ENCODE data around the gene GUCY1A1.

GUCY1A1 gene

GRCh38 chr4:155745984-155746383, 79.3 kb downstream of the GUCY1A1 start:
- H4K20me1 ChIP-seq (ENCODE audit: insufficient read depth, low read length): no peaks in the 10 kb centered on the region
- no peaks in the 10 kb centered on the region for H3F3A ChIP-seq (ENCODE audit: insufficient read depth, low read length)
- no peak overlapping the region for H3K4me2 ChIP-seq (ENCODE audit: low read length)

GRCh38 chr4:155748039-155748438, 81.4 kb downstream of the GUCY1A1 start:
- TF ChIP-seq, protein P1, sequence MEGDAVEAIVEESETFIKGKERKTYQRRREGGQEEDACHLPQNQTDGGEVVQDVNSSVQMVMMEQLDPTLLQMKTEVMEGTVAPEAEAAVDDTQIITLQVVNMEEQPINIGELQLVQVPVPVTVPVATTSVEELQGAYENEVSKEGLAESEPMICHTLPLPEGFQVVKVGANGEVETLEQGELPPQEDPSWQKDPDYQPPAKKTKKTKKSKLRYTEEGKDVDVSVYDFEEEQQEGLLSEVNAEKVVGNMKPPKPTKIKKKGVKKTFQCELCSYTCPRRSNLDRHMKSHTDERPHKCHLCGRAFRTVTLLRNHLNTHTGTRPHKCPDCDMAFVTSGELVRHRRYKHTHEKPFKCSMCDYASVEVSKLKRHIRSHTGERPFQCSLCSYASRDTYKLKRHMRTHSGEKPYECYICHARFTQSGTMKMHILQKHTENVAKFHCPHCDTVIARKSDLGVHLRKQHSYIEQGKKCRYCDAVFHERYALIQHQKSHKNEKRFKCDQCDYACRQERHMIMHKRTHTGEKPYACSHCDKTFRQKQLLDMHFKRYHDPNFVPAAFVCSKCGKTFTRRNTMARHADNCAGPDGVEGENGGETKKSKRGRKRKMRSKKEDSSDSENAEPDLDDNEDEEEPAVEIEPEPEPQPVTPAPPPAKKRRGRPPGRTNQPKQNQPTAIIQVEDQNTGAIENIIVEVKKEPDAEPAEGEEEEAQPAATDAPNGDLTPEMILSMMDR (IDR thresholded peaks at IDR 0.05; ENCODE audit: low read length): no peak
- no peak for TF ChIP-seq EZH2 (IDR thresholded peaks at IDR 0.05; ENCODE audit: borderline replicate concordance, low read length)
- Histone ChIP-seq H3K9ac (ENCODE audit: low read length) (no peak overlapping the region), H3F3A (ENCODE audit: insufficient read depth, low read length) (no peaks in the 10 kb centered on the region), H3K79me2 (ENCODE audit: insufficient read depth, low read length) (no peaks in the 10 kb centered on the region), H3K36me3 (ENCODE audit: insufficient read depth, low read length) (no peaks in the 10 kb centered on the region), H4K20me1 (ENCODE audit: insufficient read depth, low read length) (no peaks in the 10 kb centered on the region), H3K27ac (ENCODE audit: low read depth, low read length, poor library complexity, severe bottlenecking) (no peak overlapping the region), H3K9me2 (ENCODE audit: low read depth, low read length) (no peaks in the 10 kb centered on the region), H3K4me1 (ENCODE audit: insufficient read depth, low read length, severe bottlenecking) (no peaks in the 10 kb centered on the region), H3K4me2 (ENCODE audit: low read length) (no peak overlapping the region), H3K27me3 (ENCODE audit: insufficient read depth, low read length) (no peaks in the 10 kb centered on the region), H3K9me3 (ENCODE audit: low read length) (no peaks in the 10 kb centered on the region), H2AFZ (ENCODE audit: low read length) (no peak overlapping the region), H3K4me3 (ENCODE audit: low read depth, low read length, poor library complexity, severe bottlenecking) (no peak overlapping the region)

More at GRCh38 chr4:155745984-155746383, 79.3 kb downstream of the GUCY1A1 start:
- Histone ChIP-seq H3K9me2 (ENCODE audit: low read depth, low read length) (no peaks in the 10 kb centered on the region), H3K9me3 (ENCODE audit: low read length) (no peaks in the 10 kb centered on the region), H2AFZ (ENCODE audit: low read length) (no peak overlapping the region), H3K36me3 (ENCODE audit: insufficient read depth, low read length) (no peaks in the 10 kb centered on the region), H3K4me1 (ENCODE audit: insufficient read depth, low read length, severe bottlenecking) (no peaks in the 10 kb centered on the region), H3K9ac (ENCODE audit: low read length) (no peak overlapping the region), H3K27ac (ENCODE audit: low read depth, low read length, poor library complexity, severe bottlenecking) (no peak overlapping the region), H3K27me3 (ENCODE audit: insufficient read depth, low read length) (no peaks in the 10 kb centered on the region), H3K79me2 (ENCODE audit: insufficient read depth, low read length) (no peaks in the 10 kb centered on the region), H3K4me3 (ENCODE audit: low read depth, low read length, poor library complexity, severe bottlenecking) (no peak overlapping the region)
- TF ChIP-seq EZH2 (IDR thresholded peaks at IDR 0.05; ENCODE audit: borderline replicate concordance, low read length): no peak
- TF ChIP-seq, protein P1 (IDR thresholded peaks at IDR 0.05; ENCODE audit: low read length): no peak

DNA sequence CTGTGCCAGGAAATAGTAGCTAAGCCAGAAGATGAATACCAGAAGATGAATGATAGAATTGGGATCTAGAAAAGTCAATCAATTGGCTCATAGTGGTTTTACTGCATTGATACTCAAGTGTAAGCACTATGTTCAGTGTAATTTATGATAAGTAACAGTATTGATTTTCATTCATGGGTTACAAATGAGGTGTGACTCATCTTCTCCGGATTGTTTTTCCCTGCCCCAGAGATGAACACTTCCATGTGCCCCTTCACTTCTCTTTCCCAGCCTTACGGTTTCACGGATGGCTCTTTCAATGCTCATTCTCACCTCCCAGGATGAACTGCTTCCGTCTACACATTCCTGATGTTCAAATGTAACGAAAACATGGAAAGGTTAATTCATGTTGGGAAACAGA, 82.4 kb downstream of the GUCY1A1 start:
- no peak overlapping the region for H3K9ac ChIP-seq (ENCODE audit: low read length)
- no peaks in the 10 kb centered on the region for H3K9me2 ChIP-seq (ENCODE audit: low read depth, low read length)
- no peak overlapping the region for H3K4me2 ChIP-seq (ENCODE audit: low read length)
- no peaks in the 10 kb centered on the region for H3K27me3 ChIP-seq (ENCODE audit: insufficient read depth, low read length)
- H3K9me3 ChIP-seq (ENCODE audit: low read length): no peaks in the 10 kb centered on the region
- no peak overlapping the region for H3K27ac ChIP-seq (ENCODE audit: low read depth, low read length, poor library complexity, severe bottlenecking)
- H3K79me2 ChIP-seq (ENCODE audit: insufficient read depth, low read length): no peaks in the 10 kb centered on the region
- H3K36me3 ChIP-seq (ENCODE audit: insufficient read depth, low read length): no peaks in the 10 kb centered on the region
- H3F3A ChIP-seq (ENCODE audit: insufficient read depth, low read length): no peaks in the 10 kb centered on the region
- no peaks in the 10 kb centered on the region for H3K4me1 ChIP-seq (ENCODE audit: insufficient read depth, low read length, severe bottlenecking)
- H2AFZ ChIP-seq (ENCODE audit: low read length): no peak overlapping the region
- no peaks in the 10 kb centered on the region for H4K20me1 ChIP-seq (ENCODE audit: insufficient read depth, low read length)
- no peak for TF ChIP-seq EZH2 (IDR thresholded peaks at IDR 0.05; ENCODE audit: borderline replicate concordance, low read length)
- TF ChIP-seq, protein P1 (IDR thresholded peaks at IDR 0.05; ENCODE audit: low read length): no peak
- no peak overlapping the region for H3K4me3 ChIP-seq (ENCODE audit: low read depth, low read length, poor library complexity, severe bottlenecking)
